T-cell (primary cell): ENCODE results near the gene KRT2. TPM values are rescaled to one million over a fixed set of nuclear protein-coding genes. Genes with fewer than 3 reads are reported as not detected.
A peak's percentile ranks its signal among the peaks of the same experiment; 100 is the strongest.

Experiments used
- ATAC-seq, 4 experiments: fragments of 200-7000 bp in 3 of 4; fragments of 150-1000 bp in 1 of 4; cut with Tn5 transposase; replicated peaks in 1 of 4; 1 replicate in 3 of 4; 2 replicates in 1 of 4; pipeline ENCODE4 v1.10.0; 2021; ENCODE audit warnings: moderate library complexity in 3 of 4, mild to moderate bottlenecking in 2 of 4, moderate number of reproducible peaks in 1 of 4
- CTCF ChIA-PET, 2 donors: fragments of 300-600 bp; sonication (Branson Sonifier 250); formaldehyde crosslinking; loops; one replicate each; lab custom pipeline; 2022; ENCODE audit warnings: antibody characterized with exemption in 2 of 2; lab: Charles Lee
- POLR2A ChIA-PET, 2 donors: fragments of 300-600 bp; sonication (Branson Sonifier 250); formaldehyde crosslinking; loops; one replicate each; lab custom pipeline; 2022; ENCODE audit warnings: antibody characterized with exemption in 2 of 2; lab: Charles Lee
- DNase-seq, 35 experiments: peaks; one replicate each; pipeline versions ENCODE4 v3.0.0 to v3.0.0-alpha.2; 2013 to 2023
- H3K27ac ChIP-seq: one replicate; pipeline ENCODE4 v1.5.1; 2013; ENCODE audit warnings: low read length
- H3K27me3 ChIP-seq, 2 experiments: replicated peaks in 1 of 2; 1 replicate in 1 of 2; 2 replicates in 1 of 2; pipeline versions ENCODE4 v1.6.1 to v1.7.0; 2013; ENCODE audit warnings: low read length in 1 of 2, mixed read lengths in 1 of 2; ENCODE audit not compliant: control insufficient read depth in 2 of 2, insufficient read depth in 2 of 2; ENCODE audit errors: extremely low read depth in 1 of 2
- H3K36me3 ChIP-seq, 2 donors: 1 replicate in 1 of 2; 2 replicates in 1 of 2; pipeline versions ENCODE4 v1.6.1 to v1.7.0; 2013; ENCODE audit warnings: low read length in 1 of 2; ENCODE audit not compliant: control insufficient read depth in 2 of 2, insufficient read depth in 1 of 2; ENCODE audit errors: extremely low read depth in 1 of 2
- H3K4me1 ChIP-seq, 2 experiments: 1 replicate in 1 of 2; 2 replicates in 1 of 2; pipeline versions ENCODE4 v1.6.1 to v1.7.0; 2013; ENCODE audit warnings: low read length in 2 of 2, mixed read lengths in 1 of 2; ENCODE audit not compliant: insufficient read depth in 2 of 2, control insufficient read depth in 1 of 2; ENCODE audit errors: extremely low read depth in 1 of 2
- H3K4me3 ChIP-seq, 2 donors: 1 replicate in 1 of 2; 2 replicates in 1 of 2; pipeline versions ENCODE4 v1.5.1 to v1.7.0; 2013; ENCODE audit warnings: mild to moderate bottlenecking in 2 of 2, low read length in 1 of 2, moderate library complexity in 1 of 2; ENCODE audit not compliant: control insufficient read depth in 1 of 2; ENCODE audit errors: extremely low read depth in 1 of 2
- H3K9me3 ChIP-seq: 2 replicates; pipeline ENCODE4 v1.7.0; 2013
- H3K27ac Mint-ChIP-seq, 2 donors: one replicate each; pipeline ENCODE4 v1.8.0; 2020 to 2021; ENCODE audit warnings: mild to moderate bottlenecking in 2 of 2, mixed read lengths in 2 of 2
- H3K27me3 Mint-ChIP-seq, 2 donors: one replicate each; pipeline ENCODE4 v1.8.0; 2021 to 2022; ENCODE audit warnings: mixed read lengths in 2 of 2
- H3K36me3 Mint-ChIP-seq: one replicate; pipeline ENCODE4 v1.8.0; 2021; ENCODE audit warnings: mixed read lengths
- H3K4me1 Mint-ChIP-seq, 3 donors: one replicate each; pipeline ENCODE4 v1.8.0; 2020 to 2022; ENCODE audit warnings: mixed read lengths in 3 of 3, mild to moderate bottlenecking in 1 of 3
- H3K4me3 Mint-ChIP-seq, 3 donors: one replicate each; pipeline ENCODE4 v1.8.0; 2020 to 2022; ENCODE audit warnings: mild to moderate bottlenecking in 3 of 3, mixed read lengths in 3 of 3, moderate library complexity in 3 of 3
- H3K9me3 Mint-ChIP-seq, 3 donors: one replicate each; pipeline ENCODE4 v1.8.0; 2020 to 2022; ENCODE audit warnings: mixed read lengths in 3 of 3
- WGBS: methylation state at CpG from one replicate; pipeline ENCODE4 v1.1.5; 2013; ENCODE audit warnings: missing lambda C conversion rate; ENCODE audit not compliant: insufficient coverage; 5-methylcytosine and 5-hydroxymethylcytosine counted together
- total RNA-seq, 35 experiments: library from RNA in 6 of 35; stranded (reverse) in 6 of 35; fragments of 120-200 nt in 1 of 35; gene quantifications; one replicate each; pipeline versions ENCODE4 v1.2.1 to v1.2.4 and lab custom pipeline; 2013 to 2026

The KRT2 gene
- total RNA-seq, 5 donors from 2014 or later (not counting 1 experiment from before 2014, with no cell fraction given): 0.13 to 2.6 (median 0.82) TPM

DNA sequence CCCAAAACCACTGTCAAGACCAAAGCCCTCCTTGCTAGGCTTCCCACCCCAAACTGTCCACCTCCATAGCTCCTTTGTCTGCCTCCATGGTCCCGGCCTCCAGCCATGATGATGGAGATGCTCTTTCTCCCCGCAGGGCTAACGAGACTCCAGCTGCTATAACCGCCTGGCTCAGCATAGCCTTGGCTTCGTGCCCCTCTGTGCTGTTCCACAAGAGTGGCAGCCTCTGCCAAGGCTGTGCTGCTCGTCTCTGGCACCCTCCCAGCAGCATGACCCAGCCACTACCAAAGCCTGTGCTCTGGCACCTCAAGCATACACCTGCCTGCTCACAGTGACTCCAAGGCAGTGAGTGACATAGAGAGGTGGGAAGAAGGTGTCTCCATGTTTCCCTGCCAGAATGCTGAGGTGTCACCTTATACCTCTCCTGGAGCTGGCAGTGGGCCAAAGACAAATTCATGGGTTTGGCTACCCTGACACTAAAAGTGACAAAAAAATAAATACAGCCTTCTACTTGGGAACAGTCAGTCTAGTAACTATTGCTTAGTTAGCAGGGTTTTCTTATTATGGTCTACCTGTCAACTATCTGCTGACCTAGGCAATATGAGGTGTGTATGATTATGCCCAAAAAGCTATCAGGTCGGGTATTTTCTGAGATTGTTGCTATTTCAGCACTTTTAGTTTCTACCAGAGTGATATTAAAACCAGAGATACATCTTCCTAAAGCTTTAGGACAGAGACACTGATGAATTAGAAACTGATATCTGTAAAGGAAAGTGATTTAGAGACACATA is 17.6 kb downstream of the KRT2 start:
- no peaks in the 10 kb centered on the region for H3K36me3 Mint-ChIP-seq
- H3K9me3 Mint-ChIP-seq: no peaks in the 10 kb centered on the region
- ChIA-PET POLR2A (no interaction called here), CTCF (interaction anchor here in 1 of 2 donors (1.4 to 1.6 kb wide), 2 partner anchors 20 to 49 kb away, joined by 3 to 4 read pairs; no protein-coding TSS in a partner anchor)
- peak overlapping the region in 1 of 3 donors; percentile 40 for H3K4me3 Mint-ChIP-seq
- H3K27ac ChIP-seq: no peak overlapping the region
- H3K4me1 Mint-ChIP-seq: peaks cover 52 to 65% (median 60%) of the 10 kb centered on the region in 3 donors
- peaks cover 48 to 55% of the 10 kb centered on the region in 2 experiments for H3K4me1 ChIP-seq
- ATAC-seq: no peak
- H3K36me3 ChIP-seq: no peaks in the 10 kb centered on the region
- H3K27me3 Mint-ChIP-seq: peaks cover 0 to 6% of the 10 kb centered on the region in 2 donors
- DNase-seq: peak in 2 of 35 experiments; percentile 3 to 9
- H3K9me3 ChIP-seq: no peaks in the 10 kb centered on the region
- whole genome bisulfite sequencing: 89% methylated on average over 5 of the region's 7 CpGs
- peak overlapping the region; percentile 62 to 91 for H3K27ac Mint-ChIP-seq
- no peak overlapping the region for H3K4me3 ChIP-seq
- peaks cover 0 to 3% of the 10 kb centered on the region in 2 experiments for H3K27me3 ChIP-seq

DNA sequence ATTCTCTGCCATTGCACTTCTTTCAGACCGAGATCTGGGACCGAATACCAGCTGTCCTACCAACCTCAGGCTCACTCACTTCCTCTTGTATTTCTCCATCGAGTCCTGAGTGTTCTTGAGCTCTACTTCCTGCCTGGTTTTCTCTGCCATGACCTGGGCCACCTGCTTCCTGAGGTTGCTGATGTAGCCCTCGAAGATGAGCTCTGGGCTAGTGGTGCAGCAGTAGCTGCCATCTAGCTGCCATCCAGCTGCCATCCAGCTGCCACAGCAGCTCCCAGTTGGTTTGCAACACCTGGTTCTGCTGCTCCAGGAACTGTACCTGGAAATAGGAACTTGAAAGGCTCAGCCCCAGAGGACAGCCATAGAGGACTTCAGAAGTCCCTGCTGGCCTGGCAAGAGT is 18.6 kb downstream of the KRT2 start:
- H3K36me3 ChIP-seq: no peaks in the 10 kb centered on the region
- no peak overlapping the region for H3K4me3 ChIP-seq
- Mint-ChIP-seq H3K4me1 (peaks cover 60 to 67% (median 67%) of the 10 kb centered on the region in 3 donors), H3K27me3 (peaks cover 0 to 5% of the 10 kb centered on the region in 2 donors), H3K4me3 (peak overlapping the region in 2 of 3 donors; percentile 10 to 62), H3K27ac (peak overlapping the region; percentile 62 to 91), H3K36me3 (no peaks in the 10 kb centered on the region), H3K9me3 (no peaks in the 10 kb centered on the region)
- H3K9me3 ChIP-seq: no peaks in the 10 kb centered on the region
- ATAC-seq (peak; percentile 71 to 90 (median 84)), DNase-seq (peak in 14 of 35 experiments; percentile 13 to 58 (median 36))
- H3K4me1 ChIP-seq: peaks cover 48 to 55% of the 10 kb centered on the region in 2 experiments
- peaks cover 0 to 3% of the 10 kb centered on the region in 2 experiments for H3K27me3 ChIP-seq
- POLR2A ChIA-PET: interaction anchor here in 1 of 2 donors (0.6 kb wide), 1 partner anchor 149 kb away, joined by 8 read pairs; no protein-coding TSS in a partner anchor
- WGBS: 0% methylated on average over 4 of the region's 4 CpGs
- peak overlapping the region; percentile 21 for H3K27ac ChIP-seq
- CTCF ChIA-PET: interaction anchor here in 1 of 2 donors (1.4 to 1.6 kb wide), 2 partner anchors 21 to 48 kb away, joined by 3 to 4 read pairs; no protein-coding TSS in a partner anchor

DNA sequence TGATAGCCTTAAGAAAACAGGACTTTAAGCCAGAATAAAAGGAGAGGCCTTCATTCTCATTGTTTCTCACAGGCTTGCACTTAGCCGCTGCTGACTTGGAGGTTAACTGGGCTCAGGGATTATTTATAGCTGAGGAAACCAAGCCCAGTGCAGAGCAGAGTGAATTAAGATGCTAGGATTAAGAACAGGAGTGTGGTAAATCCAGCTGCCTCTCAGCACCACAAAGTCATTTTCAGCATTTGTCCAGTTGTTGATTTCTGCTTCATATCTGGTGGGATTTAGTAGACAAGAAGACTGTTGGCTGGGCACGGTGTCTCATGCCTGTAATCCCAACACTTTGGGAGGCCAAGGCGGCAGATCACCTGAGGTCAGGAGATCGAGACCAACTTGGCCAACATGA is 19.4 kb downstream of the KRT2 start:
- Mint-ChIP-seq H3K4me1 (peaks cover 66 to 73% (median 69%) of the 10 kb centered on the region in 3 donors), H3K4me3 (peak overlapping the region in 1 of 3 donors; percentile 62), H3K27ac (peak overlapping the region; percentile 62 to 82), H3K27me3 (peaks cover 0 to 3% of the 10 kb centered on the region in 2 donors), H3K9me3 (no peaks in the 10 kb centered on the region), H3K36me3 (no peaks in the 10 kb centered on the region)
- Histone ChIP-seq H3K9me3 (no peaks in the 10 kb centered on the region), H3K27ac (no peak overlapping the region), H3K36me3 (no peaks in the 10 kb centered on the region), H3K4me3 (peak overlapping the region in 1 of 2 donors; percentile 6), H3K4me1 (peaks cover 46 to 55% of the 10 kb centered on the region in 2 experiments), H3K27me3 (peaks cover 0 to 3% of the 10 kb centered on the region in 2 experiments)
- ATAC-seq: no peak
- POLR2A ChIA-PET: interaction anchor here in 1 of 2 donors (0.7 kb wide), 1 partner anchor 54 kb away, joined by 5 read pairs; no protein-coding TSS in a partner anchor
- 94% methylated on average over 2 of the region's 4 CpGs for WGBS
- CTCF ChIA-PET: no interaction called here
- DNase-seq: peak in 1 of 35 experiments; percentile 1

DNA sequence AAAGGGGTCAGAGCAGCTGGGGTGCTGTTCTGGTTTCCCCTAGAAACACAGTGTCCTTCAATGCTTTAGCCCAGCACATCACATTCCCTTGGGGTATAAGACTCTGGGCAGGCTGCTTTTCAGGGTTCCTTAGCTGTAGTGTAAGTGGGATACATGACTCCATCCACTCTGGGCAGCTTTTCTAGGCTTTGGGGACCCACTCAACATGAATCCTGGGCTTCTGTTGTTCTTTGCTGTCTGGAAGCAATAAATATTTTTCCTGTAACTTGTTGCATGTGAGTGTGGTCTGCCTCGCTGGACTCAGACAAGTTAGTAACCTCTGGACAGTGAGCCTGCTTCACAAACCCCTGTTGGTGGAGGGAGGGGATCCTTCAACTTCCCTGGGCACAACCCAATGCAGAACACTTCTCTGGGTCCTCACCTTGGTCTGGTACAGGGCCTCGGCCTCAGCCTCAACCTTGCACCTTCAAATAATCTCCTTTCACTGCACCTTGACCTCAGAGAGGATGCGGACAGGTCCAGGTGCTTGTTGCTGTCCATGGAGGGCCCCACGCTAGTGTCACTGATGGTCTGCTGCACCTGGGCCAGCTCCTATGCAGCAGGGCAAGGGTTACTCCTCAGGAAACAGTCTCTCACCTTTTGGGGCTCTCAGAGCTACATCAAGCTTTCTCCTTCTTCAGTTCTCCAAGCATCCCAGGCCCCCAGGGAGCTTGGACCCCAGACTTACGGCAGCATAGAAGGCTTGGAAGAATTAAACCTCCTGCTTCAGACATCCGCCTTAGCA is 20.1 kb downstream of the KRT2 start:
- no peaks in the 10 kb centered on the region for H3K9me3 Mint-ChIP-seq
- H3K27ac Mint-ChIP-seq: peak overlapping the region; percentile 62 to 93
- peaks cover 71 to 79% (median 74%) of the 10 kb centered on the region in 3 donors for H3K4me1 Mint-ChIP-seq
- peak overlapping the region in 1 of 3 donors; percentile 62 for H3K4me3 Mint-ChIP-seq
- WGBS: 73% methylated on average over 4 of the region's 6 CpGs
- Histone ChIP-seq H3K9me3 (no peaks in the 10 kb centered on the region), H3K27ac (peak overlapping the region; percentile 56), H3K36me3 (no peaks in the 10 kb centered on the region), H3K4me3 (peak overlapping the region in 1 of 2 donors; percentile 6), H3K4me1 (peaks cover 46 to 55% of the 10 kb centered on the region in 2 experiments), H3K27me3 (peaks cover 0 to 3% of the 10 kb centered on the region in 2 experiments)
- no peak for ATAC-seq
- CTCF ChIA-PET: interaction anchor here in 1 of 2 donors (0.7 kb wide), 1 partner anchor 253 kb away, joined by 3 read pairs; no protein-coding TSS in a partner anchor
- DNase-seq: peak in 2 of 35 experiments; percentile 3 to 4
- H3K36me3 Mint-ChIP-seq: no peaks in the 10 kb centered on the region
- POLR2A ChIA-PET: interaction anchor here in 1 of 2 donors (0.7 kb wide), 1 partner anchor 54 kb away, joined by 5 read pairs; no protein-coding TSS in a partner anchor
- peaks cover 0 to 3% of the 10 kb centered on the region in 2 donors for H3K27me3 Mint-ChIP-seq

DNA sequence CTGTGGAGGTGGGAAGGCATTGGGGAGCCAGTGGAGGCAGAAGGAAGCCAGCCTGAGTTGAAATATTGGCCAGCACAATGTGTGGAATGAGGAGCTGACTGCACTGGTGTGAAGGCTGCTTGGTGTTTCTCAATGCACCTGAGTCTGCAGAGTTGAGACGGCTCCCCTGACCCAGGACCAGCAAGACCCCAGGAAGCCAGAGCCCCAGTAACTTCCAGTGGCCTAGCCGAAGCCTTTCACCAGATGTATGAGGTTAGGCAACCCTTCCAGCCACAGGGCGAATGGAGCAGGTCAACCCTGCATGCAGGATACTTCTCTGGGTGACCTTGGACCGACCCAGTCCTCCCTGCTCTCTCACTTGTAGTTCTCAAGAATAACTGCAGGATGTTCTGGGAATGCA is 20.7 kb downstream of the KRT2 start:
- H3K4me1 Mint-ChIP-seq: peaks cover 71 to 80% (median 77%) of the 10 kb centered on the region in 3 donors
- DNase-seq: peak in 2 of 35 experiments; percentile 5 to 10

More for the DNA sequence above, 20.7 kb downstream of the KRT2 start:
- Mint-ChIP-seq H3K4me3 (peak overlapping the region; percentile 7 to 62 (median 55)), H3K27me3 (peaks cover 0 to 3% of the 10 kb centered on the region in 2 donors), H3K9me3 (no peaks in the 10 kb centered on the region), H3K36me3 (no peaks in the 10 kb centered on the region), H3K27ac (peak overlapping the region; percentile 92 to 93)
- no peak for ATAC-seq
- Histone ChIP-seq H3K27ac (peak overlapping the region; percentile 56), H3K4me1 (peaks cover 46 to 53% of the 10 kb centered on the region in 2 experiments), H3K27me3 (peaks cover 0 to 3% of the 10 kb centered on the region in 2 experiments), H3K4me3 (peak overlapping the region in 1 of 2 donors; percentile 39), H3K9me3 (no peaks in the 10 kb centered on the region), H3K36me3 (no peaks in the 10 kb centered on the region)
- whole genome bisulfite sequencing: 60% methylated on average over 1 of the region's 4 CpGs
- CTCF ChIA-PET: interaction anchor here in 1 of 2 donors (0.7 kb wide), 1 partner anchor 254 kb away, joined by 3 read pairs; no protein-coding TSS in a partner anchor
- POLR2A ChIA-PET: no interaction called here
